Gastrocnemius medialis (tissue), 4 donors: Measurements from ENCODE around the gene PCNX3. TPM values are rescaled to one million over a fixed set of nuclear protein-coding genes. Genes with fewer than 3 reads are reported as not detected.

Experiments
- ATAC-seq, 2 donors: fragments of 150-250 bp; one replicate each; pipeline ENCODE4 v1.9.1; 2016
- DNase-seq, 2 donors: peaks; one replicate each; pipeline ENCODE4 v3.0.0-alpha.2; 2019
- H3K27ac ChIP-seq, 4 donors: fragments of 200-600 bp; sonication (generic); 1 replicate in 1 of 4; 2 replicates in 3 of 4; pipeline ENCODE4 v1.5.1; 2016 to 2018; ENCODE audit warnings: mild to moderate bottlenecking in 2 of 4, moderate library complexity in 1 of 4
- H3K27me3 ChIP-seq, 3 donors: fragments of 200-600 bp; sonication (generic) in 2 of 3; 1 replicate in 1 of 3; 2 replicates in 2 of 3; pipeline versions ENCODE4 v1.5.1 to v1.6.0; 2016 to 2019; ENCODE audit warnings: mild to moderate bottlenecking in 1 of 3, moderate library complexity in 1 of 3
- H3K36me3 ChIP-seq, 2 donors: fragments of 200-600 bp; sonication (generic) in 1 of 2; one replicate each; pipeline ENCODE4 v1.5.1; 2017 to 2018
- H3K4me1 ChIP-seq, 2 donors: fragments of 200-600 bp; sonication (generic) in 1 of 2; one replicate each; pipeline ENCODE4 v1.5.1; 2016 to 2017; ENCODE audit warnings: mild to moderate bottlenecking in 2 of 2
- H3K4me3 ChIP-seq, 4 donors: fragments of 200-600 bp; sonication (generic) in 3 of 4; 1 replicate in 1 of 4; 2 replicates in 3 of 4; pipeline ENCODE4 v1.5.1; 2016 to 2019; ENCODE audit warnings: mild to moderate bottlenecking in 2 of 4
- H3K9me3 ChIP-seq, 3 donors: fragments of 200-600 bp; sonication (generic) in 2 of 3; 1 replicate in 1 of 3; 2 replicates in 2 of 3; pipeline ENCODE4 v1.5.1; 2016 to 2019
- POLR2A ChIP-seq, 2 donors: fragments of 450-650 bp; IDR thresholded peaks; one replicate each; pipeline ENCODE4 v1.6.1; 2017; ENCODE audit warnings: antibody characterized with exemption in 2 of 2, mild to moderate bottlenecking in 2 of 2, moderate library complexity in 2 of 2
- in situ Hi-C, 4 donors: fragments of 200-750 bp; cut with MboI; loops; one replicate each; pipeline versions ENCODE4 v1.15.0 to v1.8.0; 2017; ENCODE audit warnings: low sequenced_read_pairs in 4 of 4
- intact Hi-C: fragments of 100-400 bp; cut with DNase I; formaldehyde crosslinking; loops from one replicate; pipeline ENCODE4 v1.15.1; 2023; ENCODE audit warnings: low total_unique reads
- total RNA-seq, 4 donors: library from RNA; depleted of rRNA; stranded (reverse); fragments of >200 nt; gene quantifications; one replicate each; pipeline versions ENCODE4 v1.1.0 to v1.2.3, GENCODE V29; 2016
- TF ChIP-seq, protein P1 (sequence below), 5 experiments: fragments of 450-650 bp in 3 of 5; fragments of 200-600 bp in 2 of 5; sonication (generic) in 2 of 5; IDR thresholded peaks in 4 of 5; conservative IDR thresholded peaks in 1 of 5; 1 replicate in 4 of 5; 2 replicates in 1 of 5; pipeline ENCODE4 v1.5.1; 2016 to 2019; ENCODE audit warnings: antibody characterized with exemption in 5 of 5, mild to moderate bottlenecking in 3 of 5, moderate library complexity in 3 of 5

The PCNX3 gene
- total RNA-seq, 4 donors from 2014 or later, result 7.6 to 15.6 (median 13.1) TPM

DNA sequence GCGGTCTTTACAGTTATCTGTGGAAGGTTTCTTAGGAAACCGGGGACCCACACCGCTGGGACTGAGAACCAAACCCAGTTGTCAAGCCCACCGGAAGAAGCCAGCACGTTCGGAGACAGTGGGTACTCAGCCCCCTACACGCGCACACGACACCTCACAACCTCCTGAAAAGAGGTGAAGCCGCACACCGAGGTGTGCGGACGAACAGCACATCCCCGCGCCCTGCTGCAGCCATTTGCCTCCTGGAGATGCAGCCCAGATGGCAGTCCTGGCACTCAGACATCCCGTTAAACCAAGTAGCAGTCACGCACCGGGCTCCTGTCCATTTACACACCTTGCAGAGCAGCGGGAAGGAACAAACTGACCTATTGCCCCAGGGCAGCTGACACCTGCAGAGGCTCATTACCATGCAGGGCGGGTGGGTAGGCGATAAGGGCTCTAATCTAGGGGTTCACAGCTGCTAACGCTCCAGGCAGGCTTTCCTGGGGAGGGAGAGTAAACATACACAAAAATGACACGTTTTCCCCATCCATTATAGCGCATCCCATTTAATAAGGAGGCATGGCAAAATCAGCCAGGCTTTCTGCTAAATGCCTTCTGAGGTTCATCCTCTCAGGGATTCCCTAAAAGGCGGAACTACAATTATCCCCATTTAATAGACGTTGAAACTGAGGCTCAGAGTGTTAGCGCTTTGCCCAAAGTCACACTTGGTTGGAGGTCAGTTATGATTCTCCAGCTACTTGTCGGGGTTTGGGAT is 40.6 kb upstream of the PCNX3 start:
- Histone ChIP-seq H3K4me1 (peaks cover 62 to 75% of the 10 kb centered on the region in 2 donors), H3K9me3 (no peaks in the 10 kb centered on the region), H3K36me3 (peaks cover 0 to 11% of the 10 kb centered on the region in 2 donors), H3K27me3 (no peaks in the 10 kb centered on the region), H3K4me3 (peak overlapping the region; percentile 43 to 97 (median 76)), H3K27ac (peak overlapping the region; percentile 100)
- ATAC-seq (peak in 1 of 2 donors; percentile 4), DNase-seq (peak; percentile 73 to 82)
- intact Hi-C loops, result loop anchor here (1.0 to 5.0 kb wide), 5 partner anchors 13 to 718 kb away; partner anchors contain the start of gene PCNX3
- TF ChIP-seq POLR2A (IDR thresholded peaks at IDR 0.05), result no peak
- TF ChIP-seq, protein P1, sequence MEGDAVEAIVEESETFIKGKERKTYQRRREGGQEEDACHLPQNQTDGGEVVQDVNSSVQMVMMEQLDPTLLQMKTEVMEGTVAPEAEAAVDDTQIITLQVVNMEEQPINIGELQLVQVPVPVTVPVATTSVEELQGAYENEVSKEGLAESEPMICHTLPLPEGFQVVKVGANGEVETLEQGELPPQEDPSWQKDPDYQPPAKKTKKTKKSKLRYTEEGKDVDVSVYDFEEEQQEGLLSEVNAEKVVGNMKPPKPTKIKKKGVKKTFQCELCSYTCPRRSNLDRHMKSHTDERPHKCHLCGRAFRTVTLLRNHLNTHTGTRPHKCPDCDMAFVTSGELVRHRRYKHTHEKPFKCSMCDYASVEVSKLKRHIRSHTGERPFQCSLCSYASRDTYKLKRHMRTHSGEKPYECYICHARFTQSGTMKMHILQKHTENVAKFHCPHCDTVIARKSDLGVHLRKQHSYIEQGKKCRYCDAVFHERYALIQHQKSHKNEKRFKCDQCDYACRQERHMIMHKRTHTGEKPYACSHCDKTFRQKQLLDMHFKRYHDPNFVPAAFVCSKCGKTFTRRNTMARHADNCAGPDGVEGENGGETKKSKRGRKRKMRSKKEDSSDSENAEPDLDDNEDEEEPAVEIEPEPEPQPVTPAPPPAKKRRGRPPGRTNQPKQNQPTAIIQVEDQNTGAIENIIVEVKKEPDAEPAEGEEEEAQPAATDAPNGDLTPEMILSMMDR (IDR thresholded peaks at IDR 0.05 in 4 of 5, conservative IDR thresholded peaks at IDR 0.05 in 1 of 5), result no peak
- in situ Hi-C loops, result no loop called here

DNA sequence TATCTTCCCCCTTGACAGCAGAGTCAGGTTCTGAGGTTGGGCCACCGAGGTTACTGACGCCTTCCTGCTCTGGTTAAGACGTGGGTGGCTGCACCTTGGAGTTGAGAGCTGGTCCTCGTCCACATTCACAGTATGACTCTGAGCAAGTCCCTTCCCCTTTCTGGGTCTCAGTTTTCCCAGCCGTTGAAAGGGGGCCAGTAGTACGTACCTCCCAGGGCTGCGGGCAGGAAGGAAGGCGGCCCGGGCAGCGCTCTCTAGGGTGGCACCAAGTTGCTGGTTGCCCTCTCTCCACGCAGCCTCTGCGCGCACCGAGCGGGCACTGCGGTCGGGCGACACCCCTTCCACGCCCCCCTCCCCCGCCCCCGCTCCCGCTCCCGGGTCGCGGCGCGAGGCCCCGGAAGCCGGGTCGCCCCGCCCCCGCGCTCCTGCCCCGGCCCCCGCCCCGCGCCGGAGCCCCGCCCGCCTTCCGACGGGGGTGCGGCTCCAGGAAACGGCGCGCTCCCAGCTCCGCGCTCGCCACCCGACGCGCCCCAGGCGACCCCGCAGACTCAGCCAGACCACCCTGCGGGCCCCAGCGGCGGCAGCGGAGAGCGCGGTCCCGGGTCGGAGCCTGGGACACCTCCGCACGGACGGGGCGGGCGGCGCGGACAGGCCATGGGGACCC is 39.9 kb upstream of the PCNX3 start, which contains the start of gene EHBP1L1:
TSS of gene EHBP1L1 (plus strand) at position 486 of the 664 bp plus-strand sequence. CDS start 250 bp downstream, outside the sequence.
- Histone ChIP-seq H3K27me3 (no peaks in the 10 kb centered on the region), H3K9me3 (no peaks in the 10 kb centered on the region), H3K4me1 (peaks cover 64 to 75% of the 10 kb centered on the region in 2 donors), H3K36me3 (peaks cover 0 to 18% of the 10 kb centered on the region in 2 donors), H3K27ac (peak within 1 kb of the TSS; percentile 100), H3K4me3 (peak within 1 kb of the TSS; percentile 65 to 97 (median 80))
- TF ChIP-seq, protein P1 (IDR thresholded peaks at IDR 0.05 in 4 of 5, conservative IDR thresholded peaks at IDR 0.05 in 1 of 5), result no peak
- peak; percentile 82 to 85 for TF ChIP-seq POLR2A (IDR thresholded peaks at IDR 0.05)
- in situ Hi-C loops, result no loop called here
- intact Hi-C loops, result loop anchor here (1.0 to 5.0 kb wide), 3 partner anchors 40 to 718 kb away; partner anchors contain the start of gene PCNX3
- ATAC-seq (peak; percentile 13), DNase-seq (peak in 1 of 2 donors; percentile 73)

DNA sequence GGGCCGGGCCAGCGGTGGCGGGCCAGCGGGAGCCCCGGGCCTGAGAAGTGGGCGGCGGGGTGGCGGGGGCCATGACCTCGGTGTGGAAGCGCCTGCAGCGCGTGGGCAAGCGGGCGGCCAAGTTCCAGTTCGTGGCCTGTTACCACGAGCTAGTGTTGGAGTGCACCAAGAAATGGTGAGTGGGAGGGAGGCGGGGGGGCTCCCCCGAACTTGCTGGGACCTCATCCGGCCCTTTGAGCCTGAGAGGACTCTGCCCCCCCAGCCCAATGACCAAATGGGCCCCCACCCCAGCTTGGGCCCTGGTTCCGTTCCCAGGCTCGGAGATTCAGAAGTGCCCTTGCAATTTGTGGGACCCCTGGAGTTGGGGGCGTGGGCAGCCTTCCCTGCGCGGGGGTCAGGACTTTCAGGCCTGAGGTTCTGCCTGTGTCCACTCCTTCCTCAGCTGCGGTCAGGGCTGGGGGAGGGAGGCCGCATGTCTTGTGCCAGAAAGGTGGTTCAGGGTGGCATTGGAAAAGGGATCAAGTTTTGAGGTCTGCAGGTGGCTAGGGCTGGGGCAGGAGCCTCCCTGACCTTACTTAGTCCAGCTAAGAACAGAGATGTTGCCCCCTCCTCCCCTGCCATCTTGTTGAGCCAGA is 39.2 kb upstream of the PCNX3 start:
- intact Hi-C loops (loop anchor here (1.0 to 5.0 kb wide), 2 partner anchors 158 to 719 kb away; no protein-coding TSS in a partner anchor), in situ Hi-C loops (no loop called here)
- peak overlapping the region; percentile 100 for H3K27ac ChIP-seq
- peak in 1 of 2 donors; percentile 63 for DNase-seq
- H3K9me3 ChIP-seq, result no peaks in the 10 kb centered on the region
- H3K36me3 ChIP-seq, result peaks cover 0 to 24% of the 10 kb centered on the region in 2 donors
- peaks cover 63 to 73% of the 10 kb centered on the region in 2 donors for H3K4me1 ChIP-seq
- ATAC-seq, result peak in 1 of 2 donors; percentile 8
- TF ChIP-seq, protein P1 (IDR thresholded peaks at IDR 0.05 in 4 of 5, conservative IDR thresholded peaks at IDR 0.05 in 1 of 5), result no peak
- TF ChIP-seq POLR2A (IDR thresholded peaks at IDR 0.05), result no peak
- no peaks in the 10 kb centered on the region for H3K27me3 ChIP-seq
- H3K4me3 ChIP-seq, result peak overlapping the region; percentile 65 to 97 (median 80)

DNA sequence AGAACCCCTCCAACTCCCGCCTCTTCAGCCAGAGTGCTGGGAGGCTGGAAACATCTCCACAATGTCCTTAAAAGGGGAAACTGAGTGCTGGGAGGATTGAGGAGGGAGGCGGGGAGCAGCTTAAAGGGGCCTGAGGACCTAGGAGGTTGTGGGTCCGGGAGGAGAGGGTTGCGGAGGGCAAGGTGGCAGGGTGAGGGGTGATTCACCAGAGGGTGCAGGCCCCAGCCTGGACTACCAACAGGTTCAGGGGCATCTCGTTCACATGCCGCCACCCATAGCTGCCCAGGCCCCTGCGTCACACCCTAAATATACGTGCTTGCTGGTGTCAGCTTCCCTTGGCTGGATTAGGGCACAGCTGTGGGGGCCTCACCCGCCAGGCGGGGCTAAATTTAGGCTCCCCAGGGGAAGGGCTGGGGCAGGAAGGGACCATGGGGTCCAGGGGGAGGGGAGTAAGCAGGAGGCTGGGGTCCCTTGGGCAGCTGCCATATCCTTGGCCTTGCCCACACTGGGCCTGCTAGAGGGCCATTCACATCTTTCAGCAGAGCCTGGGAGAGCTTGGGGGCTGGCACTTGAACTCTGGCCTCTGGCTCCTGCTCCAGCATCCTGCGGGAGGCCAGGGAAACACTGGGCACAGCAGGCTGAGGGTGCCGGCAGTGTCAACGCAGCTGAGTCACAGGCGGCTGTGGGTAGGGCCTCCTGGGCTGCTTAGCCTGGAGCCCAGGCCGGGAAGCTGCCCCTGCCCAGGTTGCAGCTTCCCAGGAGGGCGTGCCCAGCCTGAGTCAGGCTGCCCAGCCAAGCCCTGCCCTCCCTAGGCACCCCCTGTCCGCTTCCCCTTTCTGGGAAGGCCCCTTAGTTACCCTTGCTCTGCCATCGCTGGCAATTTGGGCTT is 38.5 kb upstream of the PCNX3 start:
- peak overlapping the region; percentile 65 to 97 (median 80) for H3K4me3 ChIP-seq
- peaks cover 0 to 29% of the 10 kb centered on the region in 2 donors for H3K36me3 ChIP-seq
- no peaks in the 10 kb centered on the region for H3K27me3 ChIP-seq
- H3K9me3 ChIP-seq, result no peaks in the 10 kb centered on the region
- intact Hi-C loops (loop anchor here (1.0 to 5.0 kb wide), 3 partner anchors 10 to 720 kb away; no protein-coding TSS in a partner anchor), in situ Hi-C loops (no loop called here)
- TF ChIP-seq, protein P1 (IDR thresholded peaks at IDR 0.05 in 4 of 5, conservative IDR thresholded peaks at IDR 0.05 in 1 of 5), result peak in 2 of 5 experiments; percentile 7 to 21
- peak; percentile 94 to 97 for TF ChIP-seq POLR2A (IDR thresholded peaks at IDR 0.05)
- ATAC-seq (peak; percentile 49 to 53), DNase-seq (peak; percentile 95 to 98)
- H3K4me1 ChIP-seq, result peaks cover 56 to 66% of the 10 kb centered on the region in 2 donors
- peak overlapping the region; percentile 100 for H3K27ac ChIP-seq
